PC-3 (cell line): ENCODE data around the gene ZNF319. TPM values are rescaled to one million over a fixed set of nuclear protein-coding genes. Genes with fewer than 3 reads are reported as not detected.

Experiments
- ATAC-seq: fragments of 200-7000 bp; cut with Tn5 transposase; 2 replicates; pipeline ENCODE4 v1.9.1; 2020; ENCODE audit warnings: mild to moderate bottlenecking, moderate library complexity
- BruUV-seq: library from RNA; stranded (reverse); fragments of 400-500 nt; replicated peaks from 2 replicates; lab custom pipeline; 2021; lab: Mats Ljungman, UMichigan
- CTCF ChIA-PET: fragments of 300-600 bp; sonication (Branson Sonifier 250); formaldehyde crosslinking; loops from one replicate; lab custom pipeline; 2022; ENCODE audit warnings: antibody characterized with exemption; lab: Charles Lee
- POLR2A ChIA-PET: fragments of 300-600 bp; sonication (Branson Sonifier 250); formaldehyde crosslinking; loops from one replicate; lab custom pipeline; 2022; ENCODE audit warnings: antibody characterized with exemption; ENCODE audit not compliant: unreplicated experiment; lab: Charles Lee
- DNase-seq: peaks from one replicate; pipeline ENCODE4 v3.0.0-alpha.2; 2015
- H2AFZ ChIP-seq: fragments of 300-600 bp; sonication (generic); 2 replicates; pipeline ENCODE4 v1.6.0; 2016; ENCODE audit warnings: antibody characterized with exemption, low read length
- H3F3A ChIP-seq: fragments of 300-600 bp; sonication (generic); one replicate; pipeline ENCODE4 v1.6.0; 2017; ENCODE audit warnings: antibody characterized with exemption, low read length, control low read depth, mild to moderate bottlenecking; ENCODE audit not compliant: unreplicated experiment
- H3K27ac ChIP-seq: fragments of 300-600 bp; sonication (generic); 2 replicates; pipeline ENCODE4 v1.5.1; 2016; ENCODE audit warnings: mild to moderate bottlenecking, low read length
- H3K27me3 ChIP-seq: fragments of 300-600 bp; sonication (generic); 2 replicates; pipeline ENCODE4 v1.6.1; 2016; ENCODE audit warnings: low read length, mixed read lengths
- H3K36me3 ChIP-seq: fragments of 300-600 bp; sonication (generic); 2 replicates; pipeline ENCODE4 v1.6.1; 2016; ENCODE audit warnings: low read depth, mixed run types, low read length, mixed read lengths
- H3K4me1 ChIP-seq: fragments of 300-600 bp; sonication (generic); 2 replicates; pipeline ENCODE4 v1.5.1; 2016; ENCODE audit warnings: low read length; ENCODE audit not compliant: insufficient read depth
- H3K4me2 ChIP-seq: fragments of 300-600 bp; sonication (generic); 2 replicates; pipeline ENCODE4 v1.6.0; 2016; ENCODE audit warnings: low read length
- H3K4me3 ChIP-seq: fragments of 300-600 bp; sonication (generic); 2 replicates; pipeline ENCODE4 v1.5.1; 2016; ENCODE audit warnings: mild to moderate bottlenecking, low read length, mixed read lengths
- H3K79me2 ChIP-seq: fragments of 300-600 bp; sonication (generic); 2 replicates; pipeline ENCODE4 v1.6.1; 2017; ENCODE audit warnings: low read length, mixed read lengths
- H3K9ac ChIP-seq: fragments of 300-600 bp; sonication (generic); 2 replicates; pipeline ENCODE4 v1.6.0; 2016; ENCODE audit warnings: mild to moderate bottlenecking, low read length
- H3K9me2 ChIP-seq: fragments of 300-600 bp; sonication (generic); replicated peaks from 2 replicates; pipeline ENCODE4 v1.6.1; 2016; ENCODE audit warnings: mixed run types, low read length, mixed read lengths
- H3K9me3 ChIP-seq: fragments of 300-600 bp; sonication (generic); 2 replicates; pipeline ENCODE4 v1.6.1; 2016; ENCODE audit warnings: low read length, mixed read lengths
- H4K20me1 ChIP-seq: fragments of 300-600 bp; sonication (generic); 2 replicates; pipeline ENCODE4 v1.6.1; 2016; ENCODE audit warnings: low read length, mixed read lengths
- EZH2 ChIP-seq: fragments of 300-600 bp; sonication (generic); IDR thresholded peaks from one replicate; pipeline ENCODE4 v1.6.1; 2017; ENCODE audit warnings: antibody characterized with exemption, mild to moderate bottlenecking, low read length; ENCODE audit not compliant: unreplicated experiment
- EZH2phosphoT487 ChIP-seq: fragments of 300-600 bp; sonication (generic); IDR thresholded peaks from 2 replicates; pipeline ENCODE4 v1.6.1; 2018; ENCODE audit warnings: mild to moderate bottlenecking, antibody characterized with exemption, low read length, borderline replicate concordance
- intact Hi-C: fragments of 100-400 bp; cut with micrococcal nuclease; formaldehyde crosslinking; loops from 2 replicates; pipeline ENCODE4 v1.9.0; 2023
- total RNA-seq: library from RNA; depleted of rRNA; stranded (reverse); fragments of >200 nt; gene quantifications from 2 replicates; pipeline ENCODE4 v1.2.3, GENCODE V29; 2014
- TF ChIP-seq, protein P1 (sequence below): fragments of 300-600 bp; sonication (generic); conservative IDR thresholded peaks from 2 replicates; pipeline ENCODE4 v1.5.1; 2017; ENCODE audit warnings: antibody characterized with exemption, low read depth, mild to moderate bottlenecking, low read length

The ZNF319 gene
- total RNA-seq, 1 experiment from 2014 or later, result 2.2 TPM

DNA sequence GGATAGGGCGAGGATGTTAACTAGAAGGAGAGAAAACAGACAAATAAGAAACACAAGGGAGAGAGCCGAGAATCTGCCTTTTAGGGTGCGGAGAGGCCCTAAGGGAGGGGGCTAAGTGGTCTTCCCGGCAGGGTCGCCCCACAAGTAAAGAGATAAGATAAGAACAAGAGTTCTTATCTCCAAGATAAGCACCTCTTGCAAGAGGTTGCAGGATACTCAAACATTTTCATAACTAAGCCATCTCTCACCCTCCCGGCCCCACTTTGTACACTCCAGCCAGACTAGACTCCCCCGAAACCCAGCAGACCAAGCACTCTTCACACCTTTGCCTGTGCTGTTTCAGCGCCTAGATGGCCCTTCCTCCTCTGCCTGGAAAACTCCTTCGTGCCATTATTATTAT is 14.3 kb downstream of the ZNF319 start:
- no peak overlapping the region for H3K4me3 ChIP-seq
- no peak for ATAC-seq
- no peaks in the 10 kb centered on the region for H3K9me2 ChIP-seq

DNA sequence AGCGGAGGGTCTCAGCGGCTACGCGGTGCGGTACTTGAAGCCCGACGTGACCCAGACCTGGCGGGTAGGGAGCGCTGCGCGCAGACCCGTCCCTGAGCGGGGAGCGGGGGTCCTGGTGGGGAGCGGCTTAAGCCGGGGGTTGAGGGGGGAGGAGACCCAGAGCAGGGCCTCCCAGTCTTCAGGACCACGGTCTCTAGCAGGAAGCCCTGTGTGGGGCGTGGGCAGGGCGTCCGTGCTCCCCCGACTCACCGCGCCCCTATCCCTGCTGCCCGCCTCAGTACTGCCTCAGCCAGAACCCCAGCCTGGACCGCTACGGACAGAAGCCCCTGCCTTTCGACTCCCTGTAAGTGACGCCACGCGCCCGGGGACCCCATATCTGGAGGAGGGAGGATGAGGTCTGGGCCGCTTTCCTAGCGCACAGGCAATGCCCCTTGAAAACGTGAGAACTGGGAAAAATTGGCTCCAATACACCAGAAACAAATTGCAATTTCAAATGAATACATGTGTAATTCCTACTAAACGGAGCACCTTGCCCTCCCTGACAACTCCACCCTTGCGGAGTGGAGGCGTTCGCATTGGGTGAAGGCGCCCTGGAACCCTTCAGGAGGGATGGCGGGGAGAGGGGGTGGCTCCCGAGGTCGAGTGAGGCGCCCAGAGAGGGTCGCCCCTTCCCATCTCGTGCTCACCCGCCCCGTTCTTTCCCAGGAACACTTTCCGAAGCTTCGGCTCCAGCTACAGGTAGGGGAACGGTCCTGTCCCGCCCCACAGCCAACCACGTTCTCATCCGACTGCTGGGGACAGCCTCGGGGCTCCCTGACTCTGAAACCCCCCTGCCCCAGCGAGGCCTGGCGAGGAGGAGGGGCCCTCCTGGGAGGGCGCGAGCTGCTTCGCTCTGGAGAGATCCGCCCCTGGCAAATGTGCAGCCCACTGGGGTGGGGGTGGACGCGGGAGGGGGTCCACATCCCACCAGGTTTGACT is 15.0 kb downstream of the ZNF319 start:
- H3F3A ChIP-seq, result no peaks in the 10 kb centered on the region
- no peaks in the 10 kb centered on the region for H3K4me1 ChIP-seq
- ATAC-seq (no peak), DNase-seq (no peak)
- H2AFZ ChIP-seq, result no peak overlapping the region
- intact Hi-C loops, result no loop called here
- H3K9ac ChIP-seq, result no peak overlapping the region
- H4K20me1 ChIP-seq, result no peaks in the 10 kb centered on the region
- no peaks in the 10 kb centered on the region for H3K9me2 ChIP-seq
- no peaks in the 10 kb centered on the region for H3K9me3 ChIP-seq
- H3K27me3 ChIP-seq, result no peaks in the 10 kb centered on the region
- BruUV-seq, result no TSS peak
- no peaks in the 10 kb centered on the region for H3K36me3 ChIP-seq
- H3K27ac ChIP-seq, result no peak overlapping the region
- ChIA-PET POLR2A (no interaction called here), CTCF (interaction anchor here (0.6 kb wide), 1 partner anchor 675 kb away, joined by 3 read pairs; no protein-coding TSS in a partner anchor)
- no peak overlapping the region for H3K4me2 ChIP-seq
- H3K79me2 ChIP-seq, result no peaks in the 10 kb centered on the region
- H3K4me3 ChIP-seq, result no peak overlapping the region
- TF ChIP-seq, protein P1, sequence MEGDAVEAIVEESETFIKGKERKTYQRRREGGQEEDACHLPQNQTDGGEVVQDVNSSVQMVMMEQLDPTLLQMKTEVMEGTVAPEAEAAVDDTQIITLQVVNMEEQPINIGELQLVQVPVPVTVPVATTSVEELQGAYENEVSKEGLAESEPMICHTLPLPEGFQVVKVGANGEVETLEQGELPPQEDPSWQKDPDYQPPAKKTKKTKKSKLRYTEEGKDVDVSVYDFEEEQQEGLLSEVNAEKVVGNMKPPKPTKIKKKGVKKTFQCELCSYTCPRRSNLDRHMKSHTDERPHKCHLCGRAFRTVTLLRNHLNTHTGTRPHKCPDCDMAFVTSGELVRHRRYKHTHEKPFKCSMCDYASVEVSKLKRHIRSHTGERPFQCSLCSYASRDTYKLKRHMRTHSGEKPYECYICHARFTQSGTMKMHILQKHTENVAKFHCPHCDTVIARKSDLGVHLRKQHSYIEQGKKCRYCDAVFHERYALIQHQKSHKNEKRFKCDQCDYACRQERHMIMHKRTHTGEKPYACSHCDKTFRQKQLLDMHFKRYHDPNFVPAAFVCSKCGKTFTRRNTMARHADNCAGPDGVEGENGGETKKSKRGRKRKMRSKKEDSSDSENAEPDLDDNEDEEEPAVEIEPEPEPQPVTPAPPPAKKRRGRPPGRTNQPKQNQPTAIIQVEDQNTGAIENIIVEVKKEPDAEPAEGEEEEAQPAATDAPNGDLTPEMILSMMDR, result no peak
- TF ChIP-seq EZH2 (no peak), EZH2phosphoT487 (no peak)

More for the DNA sequence above, 14.3 kb downstream of the ZNF319 start:
- H3F3A ChIP-seq, result no peaks in the 10 kb centered on the region
- TF ChIP-seq, protein P1, result no peak
- TF ChIP-seq EZH2 (no peak), EZH2phosphoT487 (no peak)
- no peaks in the 10 kb centered on the region for H3K79me2 ChIP-seq
- no peak overlapping the region for H3K4me2 ChIP-seq
- no peaks in the 10 kb centered on the region for H3K36me3 ChIP-seq
- no peaks in the 10 kb centered on the region for H3K27me3 ChIP-seq
- no peaks in the 10 kb centered on the region for H4K20me1 ChIP-seq
- no peak overlapping the region for H3K9ac ChIP-seq
- intact Hi-C loops, result no loop called here
- H3K9me3 ChIP-seq, result no peaks in the 10 kb centered on the region
- ChIA-PET CTCF (no interaction called here), POLR2A (no interaction called here)
- no peak for DNase-seq
- H2AFZ ChIP-seq, result no peak overlapping the region
- H3K4me1 ChIP-seq, result no peaks in the 10 kb centered on the region
- no peak overlapping the region for H3K27ac ChIP-seq
- BruUV-seq, result no TSS peak
